Measurements from ENCODE around the gene CTXN2. TPM values are rescaled to one million over a fixed set of nuclear protein-coding genes. Genes with fewer than 3 reads are reported as not detected.
A peak's percentile ranks its signal among the peaks of the same experiment; 100 is the strongest.

CTXN2 gene
- not detected for total RNA-seq
- not detected for polyA plus RNA-seq
- long read RNA-seq, donor 1: 0 reads
- long read RNA-seq, donor 2: 0 reads
- long read RNA-seq, donor 3: 0 reads
- long read RNA-seq, donor 4: 0 reads
- long read RNA-seq, donor 5: 0 reads

DNA sequence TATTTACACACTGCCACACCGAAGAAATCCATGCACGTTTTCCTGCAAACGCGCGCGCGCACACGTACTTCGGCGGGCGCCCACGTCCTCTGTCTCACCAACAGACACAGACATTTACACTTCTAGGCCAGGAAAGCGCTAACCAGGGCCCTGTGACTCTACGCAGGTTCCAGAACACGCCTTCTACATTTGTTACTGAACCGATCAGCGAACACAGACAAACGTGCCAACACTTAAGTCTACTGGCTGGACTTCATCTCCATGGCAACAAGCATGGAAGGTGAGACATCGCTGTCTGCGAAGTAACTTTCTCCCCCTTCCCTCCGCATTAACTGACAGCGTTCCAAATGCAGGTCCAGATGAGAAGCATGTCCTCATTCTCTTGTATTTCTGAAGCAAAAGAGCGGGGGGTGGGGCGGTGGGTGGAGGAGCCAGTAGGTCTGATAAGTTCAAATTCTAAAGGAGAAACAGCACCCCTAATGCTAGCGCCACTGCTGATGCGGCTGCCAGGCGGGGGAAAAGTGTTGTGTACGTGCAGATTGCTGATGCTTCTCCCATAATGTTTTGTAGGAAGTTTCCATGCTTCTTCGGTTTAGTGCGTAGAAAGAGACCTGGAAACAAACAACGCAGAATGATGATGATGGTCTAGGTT, at the start of gene CTXN2:
Gene CTXN2, plus strand, starts transcription at position 92 of the 652 bp plus-strand sequence. CDS start 9,636 bp downstream, outside the sequence.
- Histone ChIP-seq H3K9me3 (ENCODE audit: control insufficient read depth in 4 of 4, insufficient read depth in 3 of 4, low read length in 3 of 4) (peaks cover 0 to 6% (median 0%) of the 10 kb centered on the region in 4 donors), H3K27ac (ENCODE audit: low read depth in 1 of 2, low read length in 1 of 2) (no peak within 1 kb of the TSS), H3K4me1 (ENCODE audit: control insufficient read depth in 5 of 5, insufficient read depth in 5 of 5, low read length in 5 of 5) (peaks cover 0 to 4% (median 0%) of the 10 kb centered on the region in 5 donors), H3K9ac (ENCODE audit: insufficient read depth in 1 of 2, low read length in 2 of 2) (no peak within 1 kb of the TSS), H3K36me3 (ENCODE audit: control insufficient read depth in 4 of 4, insufficient read depth in 4 of 4, low read length in 4 of 4) (no peaks in the 10 kb centered on the region), H3K4me3 (no peak within 1 kb of the TSS), H3K27me3 (ENCODE audit: control insufficient read depth in 3 of 3, insufficient read depth in 3 of 3, low read length in 2 of 3) (peaks cover 0 to 7% (median 3%) of the 10 kb centered on the region in 3 donors)
- 11% methylated on average over 31 of the region's 31 CpGs for WGBS, 2 donors
- DNase-seq (no peak), ATAC-seq (ENCODE audit: insufficient read depth, low FRiP score) (no peak)
- TF ChIP-seq, protein P1, sequence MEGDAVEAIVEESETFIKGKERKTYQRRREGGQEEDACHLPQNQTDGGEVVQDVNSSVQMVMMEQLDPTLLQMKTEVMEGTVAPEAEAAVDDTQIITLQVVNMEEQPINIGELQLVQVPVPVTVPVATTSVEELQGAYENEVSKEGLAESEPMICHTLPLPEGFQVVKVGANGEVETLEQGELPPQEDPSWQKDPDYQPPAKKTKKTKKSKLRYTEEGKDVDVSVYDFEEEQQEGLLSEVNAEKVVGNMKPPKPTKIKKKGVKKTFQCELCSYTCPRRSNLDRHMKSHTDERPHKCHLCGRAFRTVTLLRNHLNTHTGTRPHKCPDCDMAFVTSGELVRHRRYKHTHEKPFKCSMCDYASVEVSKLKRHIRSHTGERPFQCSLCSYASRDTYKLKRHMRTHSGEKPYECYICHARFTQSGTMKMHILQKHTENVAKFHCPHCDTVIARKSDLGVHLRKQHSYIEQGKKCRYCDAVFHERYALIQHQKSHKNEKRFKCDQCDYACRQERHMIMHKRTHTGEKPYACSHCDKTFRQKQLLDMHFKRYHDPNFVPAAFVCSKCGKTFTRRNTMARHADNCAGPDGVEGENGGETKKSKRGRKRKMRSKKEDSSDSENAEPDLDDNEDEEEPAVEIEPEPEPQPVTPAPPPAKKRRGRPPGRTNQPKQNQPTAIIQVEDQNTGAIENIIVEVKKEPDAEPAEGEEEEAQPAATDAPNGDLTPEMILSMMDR (IDR thresholded peaks at IDR 0.05; ENCODE audit: control extremely low read depth, extremely low read depth): no peak

- TF ChIP-seq, protein P1 (IDR thresholded peaks at IDR 0.05; ENCODE audit: control extremely low read depth, extremely low read depth): no peak
- no peak overlapping the region for H3K27ac ChIP-seq (ENCODE audit: low read depth in 1 of 2, low read length in 1 of 2)
- H3K9ac ChIP-seq (ENCODE audit: insufficient read depth in 1 of 2, low read length in 2 of 2): no peak overlapping the region
Measured at GRCh38 chr15:48143856-48144255, 47.6 kb upstream of the CTXN2 start.

DNA sequence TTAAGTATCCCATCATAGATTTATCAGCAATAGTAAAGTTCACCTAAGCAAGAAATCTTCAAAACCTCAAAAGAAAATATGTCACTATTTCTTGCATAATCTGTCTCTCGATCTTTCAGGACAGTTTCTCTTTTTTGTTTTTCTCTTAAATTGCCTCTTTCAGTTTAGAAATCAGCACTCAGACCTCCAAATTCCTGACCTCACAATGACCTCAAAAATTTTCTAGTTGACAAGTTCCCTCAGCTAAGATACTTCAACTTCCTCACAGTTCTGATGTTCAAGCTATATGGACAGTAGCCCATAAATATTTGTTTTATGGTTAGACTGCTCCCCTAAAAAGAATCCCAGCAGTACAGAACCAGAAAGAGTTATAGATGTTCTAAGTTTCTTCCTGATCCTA, 46.6 kb upstream of the CTXN2 start:
- H3K9me3 ChIP-seq (ENCODE audit: control insufficient read depth in 4 of 4, insufficient read depth in 3 of 4, low read length in 3 of 4): no peaks in the 10 kb centered on the region
- H3K4me1 ChIP-seq (ENCODE audit: control insufficient read depth in 5 of 5, insufficient read depth in 5 of 5, low read length in 5 of 5): peaks cover 0 to 5% (median 0%) of the 10 kb centered on the region in 5 donors
- ATAC-seq (ENCODE audit: insufficient read depth, low FRiP score): no peak
- WGBS, 2 donors: 18 to 22% methylated on average over 1 of the region's 1 CpG
- TF ChIP-seq, protein P1 (IDR thresholded peaks at IDR 0.05; ENCODE audit: control extremely low read depth, extremely low read depth): no peak
- no peak overlapping the region for H3K27ac ChIP-seq (ENCODE audit: low read depth in 1 of 2, low read length in 1 of 2)
- H3K9ac ChIP-seq (ENCODE audit: insufficient read depth in 1 of 2, low read length in 2 of 2): no peak overlapping the region
- H3K27me3 ChIP-seq (ENCODE audit: control insufficient read depth in 3 of 3, insufficient read depth in 3 of 3, low read length in 2 of 3): no peaks in the 10 kb centered on the region
- H3K4me3 ChIP-seq: no peak overlapping the region
- H3K36me3 ChIP-seq (ENCODE audit: control insufficient read depth in 4 of 4, insufficient read depth in 4 of 4, low read length in 4 of 4): no peaks in the 10 kb centered on the region
- peak in 1 of 3 donors; percentile 5 for DNase-seq

More at GRCh38 chr15:48143856-48144255, 47.6 kb upstream of the CTXN2 start:
- DNase-seq (no peak), ATAC-seq (ENCODE audit: insufficient read depth, low FRiP score) (no peak)
- WGBS, 2 donors: 98 to 100% methylated on average over 1 of the region's 1 CpG
- H3K4me3 ChIP-seq: no peak overlapping the region
- no peaks in the 10 kb centered on the region for H3K27me3 ChIP-seq (ENCODE audit: control insufficient read depth in 3 of 3, insufficient read depth in 3 of 3, low read length in 2 of 3)
- H3K4me1 ChIP-seq (ENCODE audit: control insufficient read depth in 5 of 5, insufficient read depth in 5 of 5, low read length in 5 of 5): peaks cover 0 to 5% (median 0%) of the 10 kb centered on the region in 5 donors
- no peaks in the 10 kb centered on the region for H3K9me3 ChIP-seq (ENCODE audit: control insufficient read depth in 4 of 4, insufficient read depth in 3 of 4, low read length in 3 of 4)
- H3K36me3 ChIP-seq (ENCODE audit: control insufficient read depth in 4 of 4, insufficient read depth in 4 of 4, low read length in 4 of 4): no peaks in the 10 kb centered on the region
